OCI-LY3 (cell line): ENCODE measurements around the gene PAQR3.

ENCODE experiments used
- CTCF ChIP-seq: fragments of 200-600, 300-600 bp; sonication (generic); IDR thresholded peaks from 2 replicates; pipeline ENCODE4 v1.5.1; 2014; ENCODE audit warnings: antibody characterized with exemption, low read length, low read depth
- EZH2phosphoT487 ChIP-seq: fragments of 200-600 bp; shearing (Covaris generic); IDR thresholded peaks from 2 replicates; pipeline ENCODE4 v1.6.1; 2018; ENCODE audit warnings: antibody characterized with exemption, mixed run types, low read depth

DNA sequence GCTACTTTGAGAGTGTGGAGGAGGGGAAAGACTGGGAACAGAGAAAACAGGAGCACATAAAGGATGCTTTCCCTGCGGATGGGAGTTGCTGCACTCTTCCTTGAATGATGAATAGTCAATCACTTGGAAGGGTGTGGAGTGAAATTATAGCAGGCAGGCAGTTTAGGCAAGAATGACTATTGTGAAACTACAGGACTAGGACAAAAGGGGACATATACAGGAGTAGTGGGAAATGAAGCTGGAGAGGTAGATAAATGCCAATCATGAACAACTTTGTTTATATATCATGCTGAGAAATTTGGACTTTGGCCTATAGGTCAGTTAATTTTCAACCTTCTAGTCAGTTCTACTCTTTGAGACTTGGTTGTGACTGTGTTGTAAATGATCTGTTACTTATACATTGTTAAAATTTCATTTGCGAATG is 76.9 kb downstream of the PAQR3 start:
- TF ChIP-seq CTCF (no peak), EZH2phosphoT487 (no peak)
